ENCODE data around the gene PCK1. TPM values are rescaled to one million over a fixed set of nuclear protein-coding genes. Genes with fewer than 3 reads are reported as not detected.

PCK1 gene
- total RNA-seq, 1 experiment from 2014 or later, result 0.21 TPM

DNA sequence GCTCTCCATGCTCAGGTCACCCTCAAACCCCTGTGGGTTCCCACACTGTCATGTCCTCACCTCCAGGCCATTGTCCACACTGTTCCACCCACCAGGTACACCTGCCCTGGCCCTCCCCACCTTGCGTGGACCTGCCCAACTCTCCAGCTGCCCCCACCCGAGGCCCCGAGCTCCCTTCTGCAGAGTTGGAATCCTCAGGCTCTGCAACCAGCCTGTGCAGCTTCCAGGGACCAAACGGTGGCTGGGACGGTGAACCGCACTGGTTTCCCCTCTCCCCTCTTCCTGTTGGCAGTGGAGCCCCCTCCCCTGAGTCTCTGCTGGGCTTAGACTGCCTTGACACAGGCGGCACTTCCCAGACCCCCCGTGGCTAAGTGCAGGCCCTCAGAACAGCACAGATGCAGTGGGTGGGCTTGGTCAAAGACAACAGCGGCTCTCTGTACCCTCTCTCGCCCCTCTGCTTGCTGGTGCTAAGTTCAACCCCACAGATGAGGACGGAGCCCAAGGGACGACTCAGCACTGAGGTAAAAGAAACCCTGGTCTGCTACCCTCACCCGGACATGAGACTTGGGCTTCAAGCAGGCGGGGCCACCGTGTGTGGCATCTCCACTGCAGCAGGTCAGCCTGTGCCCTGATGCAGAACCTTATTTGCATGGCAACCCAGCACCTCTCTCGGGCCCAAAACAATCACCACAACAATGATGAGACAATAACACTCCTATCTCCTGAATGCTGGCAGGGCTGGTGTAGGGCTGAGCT lies 48.4 kb downstream of the PCK1 start:
- Histone ChIP-seq H3K4me3 (ENCODE audit: low read depth in 2 of 2, low read length in 2 of 2) (no peak overlapping the region), H3K4me1 (ENCODE audit: control insufficient read depth, insufficient read depth, low read length) (no peaks in the 10 kb centered on the region; the same call in 1 of the 2 replicates), H3K27me3 (ENCODE audit: control insufficient read depth, insufficient read depth, low read length) (no peaks in the 10 kb centered on the region), H3K9me3 (ENCODE audit: control insufficient read depth, insufficient read depth, low read depth, low read length) (no peaks in the 10 kb centered on the region), H3K27ac (ENCODE audit: low read length) (no peak overlapping the region), H3K36me3 (ENCODE audit: control insufficient read depth, insufficient read depth, low read length) (no peaks in the 10 kb centered on the region)
- ATAC-seq (no peak), DNase-seq (ENCODE audit: low read depth, low spot score) (no peak)
- BruUV-seq (replicated peaks), result no TSS peak
- ChIA-PET POLR2A (no interaction called here), CTCF (no interaction called here)
- intact Hi-C loops (cut with micrococcal nuclease; ENCODE audit: unreplicated experiment) (no loop called here), in situ Hi-C loops (cut with HindIII; ENCODE audit: low pct_unique_long_range_greater_than_20kb, low sequenced_read_pairs) (no loop called here)
- TF ChIP-seq, protein P1, sequence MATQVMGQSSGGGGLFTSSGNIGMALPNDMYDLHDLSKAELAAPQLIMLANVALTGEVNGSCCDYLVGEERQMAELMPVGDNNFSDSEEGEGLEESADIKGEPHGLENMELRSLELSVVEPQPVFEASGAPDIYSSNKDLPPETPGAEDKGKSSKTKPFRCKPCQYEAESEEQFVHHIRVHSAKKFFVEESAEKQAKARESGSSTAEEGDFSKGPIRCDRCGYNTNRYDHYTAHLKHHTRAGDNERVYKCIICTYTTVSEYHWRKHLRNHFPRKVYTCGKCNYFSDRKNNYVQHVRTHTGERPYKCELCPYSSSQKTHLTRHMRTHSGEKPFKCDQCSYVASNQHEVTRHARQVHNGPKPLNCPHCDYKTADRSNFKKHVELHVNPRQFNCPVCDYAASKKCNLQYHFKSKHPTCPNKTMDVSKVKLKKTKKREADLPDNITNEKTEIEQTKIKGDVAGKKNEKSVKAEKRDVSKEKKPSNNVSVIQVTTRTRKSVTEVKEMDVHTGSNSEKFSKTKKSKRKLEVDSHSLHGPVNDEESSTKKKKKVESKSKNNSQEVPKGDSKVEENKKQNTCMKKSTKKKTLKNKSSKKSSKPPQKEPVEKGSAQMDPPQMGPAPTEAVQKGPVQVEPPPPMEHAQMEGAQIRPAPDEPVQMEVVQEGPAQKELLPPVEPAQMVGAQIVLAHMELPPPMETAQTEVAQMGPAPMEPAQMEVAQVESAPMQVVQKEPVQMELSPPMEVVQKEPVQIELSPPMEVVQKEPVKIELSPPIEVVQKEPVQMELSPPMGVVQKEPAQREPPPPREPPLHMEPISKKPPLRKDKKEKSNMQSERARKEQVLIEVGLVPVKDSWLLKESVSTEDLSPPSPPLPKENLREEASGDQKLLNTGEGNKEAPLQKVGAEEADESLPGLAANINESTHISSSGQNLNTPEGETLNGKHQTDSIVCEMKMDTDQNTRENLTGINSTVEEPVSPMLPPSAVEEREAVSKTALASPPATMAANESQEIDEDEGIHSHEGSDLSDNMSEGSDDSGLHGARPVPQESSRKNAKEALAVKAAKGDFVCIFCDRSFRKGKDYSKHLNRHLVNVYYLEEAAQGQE (IDR thresholded peaks at IDR 0.05; ENCODE audit: insufficient read depth in 1 of 2, low read depth in 2 of 2, low read length in 1 of 2), result no peak
- TF ChIP-seq POLR2AphosphoS5 (IDR thresholded peaks at IDR 0.05; ENCODE audit: low read depth, low read length) (no peak), TCF7L2 (IDR thresholded peaks at IDR 0.05; ENCODE audit: low read depth, low read length) (no peak), SIN3A (IDR thresholded peaks at IDR 0.05; ENCODE audit: borderline replicate concordance, insufficient read depth, low read depth, low read length) (no peak)
- TF ChIP-seq, protein P2, sequence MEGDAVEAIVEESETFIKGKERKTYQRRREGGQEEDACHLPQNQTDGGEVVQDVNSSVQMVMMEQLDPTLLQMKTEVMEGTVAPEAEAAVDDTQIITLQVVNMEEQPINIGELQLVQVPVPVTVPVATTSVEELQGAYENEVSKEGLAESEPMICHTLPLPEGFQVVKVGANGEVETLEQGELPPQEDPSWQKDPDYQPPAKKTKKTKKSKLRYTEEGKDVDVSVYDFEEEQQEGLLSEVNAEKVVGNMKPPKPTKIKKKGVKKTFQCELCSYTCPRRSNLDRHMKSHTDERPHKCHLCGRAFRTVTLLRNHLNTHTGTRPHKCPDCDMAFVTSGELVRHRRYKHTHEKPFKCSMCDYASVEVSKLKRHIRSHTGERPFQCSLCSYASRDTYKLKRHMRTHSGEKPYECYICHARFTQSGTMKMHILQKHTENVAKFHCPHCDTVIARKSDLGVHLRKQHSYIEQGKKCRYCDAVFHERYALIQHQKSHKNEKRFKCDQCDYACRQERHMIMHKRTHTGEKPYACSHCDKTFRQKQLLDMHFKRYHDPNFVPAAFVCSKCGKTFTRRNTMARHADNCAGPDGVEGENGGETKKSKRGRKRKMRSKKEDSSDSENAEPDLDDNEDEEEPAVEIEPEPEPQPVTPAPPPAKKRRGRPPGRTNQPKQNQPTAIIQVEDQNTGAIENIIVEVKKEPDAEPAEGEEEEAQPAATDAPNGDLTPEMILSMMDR (IDR thresholded peaks at IDR 0.05), result no peak

DNA sequence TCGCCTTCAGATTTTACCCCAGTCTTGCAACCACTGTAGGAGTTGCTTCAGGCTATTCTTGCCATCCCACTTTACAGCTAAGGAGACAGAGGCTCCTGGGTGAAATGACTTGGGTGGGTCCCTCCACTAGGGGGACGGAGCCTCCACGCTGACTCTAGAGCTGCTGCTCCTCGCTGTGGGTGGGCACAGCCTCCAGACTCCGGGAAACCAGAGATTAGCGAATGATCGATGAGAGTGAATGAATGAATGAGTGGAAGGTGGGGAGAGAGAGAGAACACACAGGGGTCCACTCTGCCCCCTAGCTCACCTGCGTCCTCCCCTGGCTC lies 48.9 kb downstream of the PCK1 start:
- H3K36me3 ChIP-seq (ENCODE audit: control insufficient read depth, insufficient read depth, low read length), result no peaks in the 10 kb centered on the region
- BruUV-seq (replicated peaks), result no TSS peak
- H3K27me3 ChIP-seq (ENCODE audit: control insufficient read depth, insufficient read depth, low read length), result no peaks in the 10 kb centered on the region
- ATAC-seq (no peak; the same call in 1 of the 2 replicates), DNase-seq (ENCODE audit: low read depth, low spot score) (no peak)
- no peak overlapping the region for H3K27ac ChIP-seq (ENCODE audit: low read length)
- in situ Hi-C loops (cut with HindIII; ENCODE audit: low pct_unique_long_range_greater_than_20kb, low sequenced_read_pairs) (no loop called here), intact Hi-C loops (cut with micrococcal nuclease; ENCODE audit: unreplicated experiment) (no loop called here)
- ChIA-PET CTCF (no interaction called here), POLR2A (no interaction called here)
- no peak overlapping the region for H3K4me3 ChIP-seq (ENCODE audit: low read depth in 2 of 2, low read length in 2 of 2)
- no peaks in the 10 kb centered on the region; the same call in 1 of the 2 replicates for H3K4me1 ChIP-seq (ENCODE audit: control insufficient read depth, insufficient read depth, low read length)
- no peaks in the 10 kb centered on the region for H3K9me3 ChIP-seq (ENCODE audit: control insufficient read depth, insufficient read depth, low read depth, low read length)
- TF ChIP-seq TCF7L2 (IDR thresholded peaks at IDR 0.05; ENCODE audit: low read depth, low read length), result no peak
- TF ChIP-seq POLR2AphosphoS5 (IDR thresholded peaks at IDR 0.05; ENCODE audit: low read depth, low read length), result no peak
- TF ChIP-seq, protein P1 (IDR thresholded peaks at IDR 0.05; ENCODE audit: insufficient read depth in 1 of 2, low read depth in 2 of 2, low read length in 1 of 2), result no peak
- no peak for TF ChIP-seq SIN3A (IDR thresholded peaks at IDR 0.05; ENCODE audit: borderline replicate concordance, insufficient read depth, low read depth, low read length)
- TF ChIP-seq, protein P2 (IDR thresholded peaks at IDR 0.05), result no peak

Measured in Panc1 (cell line).